MV-4-11 (cell line): ENCODE data around the gene SPAG17.

ENCODE experiments used
- DNase-seq: peaks from one replicate; lab custom pipeline; 2025; lab: John Stamatoyannopoulos, UW

SPAG17 gene

DNA sequence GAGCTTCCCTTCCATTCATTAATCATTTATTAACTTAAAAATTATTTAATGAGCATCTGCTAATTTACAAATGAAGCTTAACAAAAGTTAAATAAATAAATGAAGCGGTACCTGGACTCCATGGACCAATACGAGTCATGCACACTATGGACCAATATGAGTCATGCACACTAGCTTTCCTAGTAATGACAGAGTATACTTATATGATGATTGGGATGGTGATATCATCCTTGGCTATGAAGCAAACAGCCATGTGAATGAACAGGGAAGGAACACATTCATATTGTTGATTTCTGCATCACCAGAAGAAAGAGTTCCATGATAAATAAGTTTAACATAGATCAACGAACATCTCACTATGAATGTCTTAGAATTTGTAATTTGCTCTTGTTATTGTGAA, 109.9 kb downstream of the SPAG17 start:
- no peak for DNase-seq

DNA sequence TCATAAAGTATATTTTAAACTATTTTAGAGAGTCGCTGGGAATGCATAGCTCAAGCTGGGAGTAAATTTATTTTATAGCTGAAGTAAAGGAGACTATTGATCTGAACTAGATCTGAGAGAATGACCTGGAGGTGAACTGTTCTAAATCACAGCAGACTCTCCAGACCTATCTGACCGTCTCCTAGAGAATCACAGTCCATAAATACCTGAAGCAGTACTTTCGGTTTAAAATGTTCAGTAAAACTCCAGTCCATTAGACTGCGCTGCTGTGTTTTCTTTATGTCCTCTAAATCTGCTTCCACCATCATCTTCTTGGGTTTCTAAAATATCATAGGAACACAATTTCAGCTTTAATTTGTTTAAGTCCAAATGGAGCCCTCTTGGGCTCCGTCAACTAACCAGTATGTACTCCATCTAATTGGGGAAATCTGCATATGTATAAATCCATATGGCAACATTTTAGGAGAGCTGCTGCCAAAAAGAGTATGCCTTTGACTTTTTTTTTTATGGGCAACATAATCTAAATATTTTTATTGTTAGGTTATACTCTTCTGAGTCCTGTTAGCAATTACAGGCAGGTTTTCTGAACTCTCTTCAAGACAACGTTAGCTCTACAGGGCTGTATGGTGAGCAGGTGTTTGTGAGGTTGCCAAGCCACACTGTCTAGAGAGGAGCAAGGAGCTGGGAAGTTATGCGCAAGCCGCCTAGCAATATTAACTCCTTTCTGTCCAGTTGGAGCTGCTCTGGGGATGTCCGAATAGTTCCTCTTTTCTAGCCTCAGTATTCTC, 111.2 kb downstream of the SPAG17 start:
- DNase-seq = peak; percentile 17

- DNase-seq = peak; percentile 58
These were observed 135.0 kb downstream of the SPAG17 start for GRCh38 chr1:118049981-118050380.

GRCh38 chr1:118047650-118048224, 137.3 kb downstream of the SPAG17 start:
- DNase-seq = no peak

- DNase-seq = no peak
These were observed 137.9 kb downstream of the SPAG17 start for GRCh38 chr1:118047006-118047649.

DNA sequence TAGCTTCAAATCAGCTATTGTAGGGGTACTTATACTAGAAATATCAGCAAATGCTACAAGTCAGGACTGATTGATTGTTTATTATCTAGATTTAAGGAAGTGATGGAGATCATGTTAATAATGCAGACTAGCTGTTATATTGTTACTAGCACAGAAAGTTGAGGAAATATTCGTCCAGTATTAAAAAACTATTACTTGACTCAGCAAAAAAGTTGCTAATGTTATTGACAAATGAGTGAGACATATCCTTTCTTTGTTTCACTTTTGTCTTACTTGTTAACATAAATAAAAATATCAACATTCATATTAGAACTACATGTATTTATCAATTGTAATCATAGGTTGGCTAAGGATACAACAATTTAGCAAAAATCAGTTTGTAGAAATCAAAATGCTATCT, 141.4 kb downstream of the SPAG17 start:
- no peak for DNase-seq

DNA sequence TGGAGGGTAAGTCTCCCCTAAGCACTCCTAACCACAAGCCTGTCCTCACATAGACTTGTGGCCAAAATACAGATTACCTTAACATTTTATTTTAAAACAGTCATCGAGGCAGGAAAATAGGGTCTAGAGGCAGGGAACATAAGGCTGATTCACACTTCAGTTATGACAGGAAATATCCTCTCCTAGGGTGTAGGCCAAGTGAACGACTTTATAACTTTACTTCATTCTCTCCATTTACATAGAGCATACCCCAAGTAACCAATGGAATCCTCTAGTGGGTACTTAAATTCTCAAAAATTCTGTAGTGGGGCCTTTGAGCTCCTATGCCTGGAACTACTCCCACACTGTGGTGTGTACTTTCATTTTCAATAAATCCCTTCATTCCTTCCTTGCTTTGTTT, 142.5 kb downstream of the SPAG17 start:
- no peak for DNase-seq

DNA sequence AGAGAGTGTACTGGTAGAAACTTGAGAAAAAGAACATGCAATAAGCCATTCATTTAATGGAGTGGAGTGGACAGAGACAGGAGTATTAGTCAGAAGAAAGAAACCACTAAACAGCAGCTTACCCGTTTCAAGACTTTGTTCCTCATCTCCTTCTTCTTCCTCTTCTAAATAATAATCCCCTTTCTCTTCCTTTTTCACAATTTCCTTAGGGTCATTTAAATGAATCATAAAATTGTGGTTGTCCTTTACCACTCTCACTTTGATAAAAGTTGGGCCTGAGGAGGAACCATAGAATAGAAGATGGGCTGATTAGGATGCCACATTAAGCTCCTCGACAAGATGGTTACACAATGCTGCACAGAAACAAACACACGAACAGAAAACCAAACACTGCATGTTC, 145.9 kb downstream of the SPAG17 start:
- DNase-seq = peak; percentile 99

- no peak for DNase-seq
These were observed 152.1 kb downstream of the SPAG17 start for GRCh38 chr1:118032883-118033282.

DNA sequence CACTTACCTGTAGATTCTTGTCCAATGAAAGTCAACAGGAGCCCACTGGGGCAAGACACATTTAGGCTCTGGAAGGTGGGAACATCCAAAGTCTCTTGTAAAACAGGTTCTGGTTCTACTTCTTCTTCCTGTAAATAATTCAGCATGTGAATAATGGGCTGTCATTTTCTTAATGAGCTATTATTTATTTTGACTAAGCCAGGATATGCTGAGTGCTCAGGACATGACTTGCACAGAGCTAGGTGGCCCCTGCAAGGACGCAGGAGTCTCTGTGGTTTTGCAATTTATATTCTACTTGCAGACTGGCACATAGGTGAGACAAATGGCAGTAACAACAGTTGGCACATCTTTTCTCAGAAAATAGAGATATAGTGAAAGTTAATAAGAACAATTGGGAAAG, 156.8 kb downstream of the SPAG17 start:
- DNase-seq = no peak

GRCh38 chr1:118023199-118023598, 161.8 kb downstream of the SPAG17 start:
- no peak for DNase-seq

- DNase-seq = peak; percentile 14
These were observed 163.4 kb downstream of the SPAG17 start for GRCh38 chr1:118021668-118022067.

GRCh38 chr1:118018060-118018459, 167.0 kb downstream of the SPAG17 start:
- no peak for DNase-seq

- DNase-seq = no peak
These were observed 171.1 kb downstream of the SPAG17 start for GRCh38 chr1:118013938-118014337.

DNA sequence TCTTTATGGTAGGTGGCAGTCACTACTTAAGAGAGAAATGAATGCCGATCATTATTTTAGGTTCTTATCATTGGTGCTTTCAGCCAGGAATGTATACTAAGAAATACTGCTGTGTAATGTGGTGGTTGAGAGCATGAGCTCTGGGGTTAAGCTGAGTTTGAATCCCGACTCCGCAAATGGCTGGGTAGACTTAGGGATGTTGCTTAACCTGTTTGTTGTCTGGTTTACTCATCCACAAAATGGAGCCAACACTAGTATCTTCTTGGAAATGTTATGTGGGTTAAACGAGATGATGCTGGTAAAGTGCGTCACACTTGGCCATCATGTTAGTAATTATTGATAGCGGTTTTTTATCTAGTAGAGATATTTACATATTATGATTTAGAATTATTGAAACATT, 171.7 kb downstream of the SPAG17 start:
- no peak for DNase-seq

DNA sequence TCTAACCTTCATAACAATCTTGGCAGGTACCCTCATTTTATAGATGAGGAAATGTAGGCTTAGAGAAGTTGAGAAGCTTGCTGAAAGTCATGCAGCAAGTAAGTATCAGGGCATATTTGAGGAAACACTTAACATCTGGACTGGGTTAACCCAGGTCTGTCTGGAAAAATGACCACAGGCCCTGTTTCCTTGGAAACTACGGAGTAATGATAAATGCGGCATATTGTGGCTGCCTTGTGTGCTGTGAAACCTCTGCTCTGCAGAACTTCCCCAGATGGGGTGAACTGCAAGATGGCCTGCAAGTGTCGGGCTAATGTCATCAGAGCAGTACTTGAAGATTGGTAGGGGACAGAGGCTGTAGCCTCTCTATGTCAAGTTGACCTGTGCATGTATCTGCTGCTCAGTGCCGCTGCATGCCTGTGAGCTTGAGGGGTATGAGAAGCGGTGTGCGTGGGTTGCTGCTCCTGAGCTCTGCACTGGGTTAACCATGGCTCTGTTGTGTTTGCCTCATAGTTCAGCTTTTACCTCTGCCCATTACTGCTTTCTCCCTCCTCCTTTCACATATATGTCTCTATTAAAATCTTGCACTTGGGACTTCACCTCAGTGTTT, 172.4 kb downstream of the SPAG17 start:
- DNase-seq = peak; percentile 85

- DNase-seq = no peak
These were observed 177.0 kb downstream of the SPAG17 start for GRCh38 chr1:118008011-118008410.

- no peak for DNase-seq
These were observed 177.6 kb downstream of the SPAG17 start for GRCh38 chr1:118007391-118007790.

DNA sequence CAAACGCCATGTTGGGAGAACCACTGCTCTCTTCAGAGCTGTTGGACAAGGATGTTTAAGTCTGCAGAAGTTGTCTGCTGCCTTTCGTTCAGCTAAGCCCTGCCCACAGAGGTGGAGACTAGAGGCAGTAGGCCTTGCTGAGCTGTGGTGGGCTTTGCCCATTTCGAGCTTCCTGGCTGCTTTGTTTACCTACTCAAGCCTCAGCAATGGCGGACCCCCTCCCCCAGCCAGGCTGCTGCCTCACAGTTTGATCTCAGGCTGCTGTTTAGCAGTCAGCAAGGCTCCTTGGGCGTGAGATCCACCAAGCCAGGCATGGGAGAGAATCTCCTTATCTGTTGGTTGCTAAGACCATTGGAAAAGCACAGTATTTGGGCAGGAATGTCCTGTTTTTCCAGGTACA, 180.7 kb downstream of the SPAG17 start:
- DNase-seq = no peak

DNA sequence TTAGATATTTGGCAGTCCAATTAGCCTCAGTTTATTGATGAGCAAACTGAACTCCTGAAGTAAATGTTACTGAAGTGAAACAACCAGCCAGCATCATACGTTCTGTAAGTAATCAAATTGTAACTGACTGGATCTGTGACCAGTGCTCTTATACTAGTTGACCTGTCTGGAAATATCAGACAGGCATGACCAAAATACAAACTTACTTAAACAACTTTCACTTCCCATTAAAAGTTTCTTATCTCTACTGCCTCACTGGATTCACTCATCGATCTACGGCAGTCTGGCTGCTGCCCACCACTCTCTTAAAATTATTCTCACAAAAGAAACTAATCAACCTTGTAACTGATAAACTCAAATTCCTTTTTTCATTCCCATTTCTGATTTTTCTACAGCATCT, 199.1 kb downstream of the SPAG17 start:
- DNase-seq = peak; percentile 16

DNA sequence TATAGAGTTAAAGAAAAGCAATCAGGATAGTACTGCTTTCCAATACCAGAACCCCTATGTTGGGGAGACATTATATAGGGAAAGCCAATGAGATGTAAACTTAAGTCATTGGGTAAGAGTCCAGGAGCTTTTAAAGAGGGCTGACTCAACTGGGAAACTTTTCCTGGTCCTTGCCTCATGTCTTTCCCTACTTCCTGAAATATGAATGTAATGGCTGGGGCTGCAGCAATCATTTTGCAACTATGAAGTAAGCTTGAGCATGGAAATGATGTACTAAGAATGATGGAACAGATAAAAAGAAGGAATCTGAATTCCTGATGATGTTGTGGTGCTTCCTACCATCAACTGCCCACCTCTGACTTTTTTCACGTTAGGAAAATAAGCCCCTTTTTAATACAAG, 199.8 kb downstream of the SPAG17 start:
- DNase-seq = no peak

- no peak for DNase-seq
These were observed 203.4 kb downstream of the SPAG17 start for GRCh38 chr1:117981455-117982192.
